Bone marrow (tissue), 2 donors: ENCODE data around the gene METTL5.
"Not testable (repeated sequence)": the region's sequence is repeated elsewhere in the genome, so short reads cannot be mapped to it uniquely, and the experiment has no call there.

Experiments used
- DNase-seq, 2 donors: peaks; one replicate each; lab custom pipeline; 2025; lab: John Stamatoyannopoulos, UW

Gene METTL5

DNA sequence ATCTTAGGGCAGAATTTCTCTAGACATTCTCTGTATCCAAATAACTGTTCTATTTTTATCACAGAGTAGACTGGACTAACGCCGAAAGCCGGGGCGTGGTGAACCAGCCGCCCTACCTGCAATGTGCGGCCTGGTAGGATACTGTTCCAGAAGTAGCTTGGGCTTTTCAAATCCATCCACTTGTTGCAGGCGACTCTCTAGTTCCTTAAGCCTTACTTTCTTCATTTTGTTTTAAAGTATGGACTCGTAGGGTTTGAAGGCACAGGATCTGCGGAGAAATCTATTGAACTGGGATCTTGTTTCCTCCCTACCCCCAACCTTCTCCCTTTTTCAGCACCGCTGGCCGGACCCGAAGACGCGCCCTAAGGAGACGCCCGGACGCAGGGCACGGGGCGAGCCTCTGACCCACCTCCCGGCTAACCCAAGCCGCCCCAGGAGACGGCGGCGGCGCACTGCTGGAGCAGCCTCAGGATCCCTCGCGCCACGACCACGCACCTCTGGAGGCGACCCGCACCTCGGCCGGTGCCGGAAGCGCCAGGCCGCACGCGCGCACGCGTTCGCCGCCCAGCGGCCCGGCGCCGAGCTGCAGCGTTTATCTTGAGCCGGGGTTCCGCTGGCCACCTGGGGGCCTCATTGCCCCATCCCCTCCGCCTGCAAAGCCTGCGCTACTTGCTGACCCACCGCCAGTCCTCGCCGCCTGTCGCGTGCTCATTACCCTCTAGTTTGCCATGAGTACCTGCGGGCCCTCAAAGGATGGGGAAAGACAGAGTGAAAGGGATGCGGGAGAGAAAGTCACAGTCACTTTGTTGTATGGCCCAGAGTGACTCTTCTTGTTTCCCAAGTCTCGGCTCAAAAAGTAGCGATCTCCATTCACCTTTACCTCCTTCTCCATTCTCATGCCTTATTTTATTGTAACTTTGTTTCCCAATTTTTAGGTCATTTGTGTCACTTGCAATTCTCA, at the start of gene METTL5:
Gene METTL5 (minus strand): TSS at position 533 of the 961 bp plus-strand sequence. CDS start 308 bp downstream, at position 225.
- DNase-seq, result peak in 1 of 2 donors; percentile 40

DNA sequence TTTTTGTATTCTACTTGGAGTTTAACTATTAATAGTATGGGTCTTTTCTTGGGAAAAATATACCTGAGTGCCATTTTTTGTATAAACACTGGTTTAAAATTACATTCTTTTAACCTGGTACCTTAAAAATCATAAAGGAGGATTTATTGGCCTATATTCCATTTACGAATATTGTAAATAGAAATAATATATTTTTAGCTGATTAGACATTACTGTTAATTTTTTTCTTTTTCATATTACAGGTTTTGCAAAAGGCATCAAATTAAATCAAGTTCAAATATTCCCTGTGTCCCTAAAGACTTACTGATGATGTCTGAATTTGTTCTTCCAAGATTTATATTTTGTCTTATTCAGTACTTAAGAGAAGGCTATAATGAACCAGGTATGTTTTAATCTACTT, 47.3 kb upstream of the METTL5 start:
- no peak for DNase-seq

DNA sequence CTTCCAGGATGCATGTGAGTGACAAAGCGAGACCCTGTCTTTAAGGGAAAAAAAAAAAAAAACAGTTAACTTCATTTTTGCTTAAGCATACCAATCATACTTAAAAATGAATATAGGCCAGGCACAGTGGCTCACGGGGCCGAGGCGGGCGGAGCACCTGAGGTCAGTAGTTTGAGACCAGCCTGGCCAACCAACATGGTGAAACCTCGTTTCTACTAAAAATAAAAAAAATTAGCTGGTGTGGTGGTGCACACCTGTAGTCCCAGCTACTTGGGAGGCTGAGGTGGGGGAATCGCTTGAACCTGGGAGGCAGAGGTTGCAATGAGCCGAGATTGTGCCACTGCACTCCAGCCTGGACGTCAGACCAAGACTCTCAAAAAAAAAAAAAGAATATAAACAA, 46.7 kb upstream of the METTL5 start:
- not testable (repeated sequence) for DNase-seq

DNA sequence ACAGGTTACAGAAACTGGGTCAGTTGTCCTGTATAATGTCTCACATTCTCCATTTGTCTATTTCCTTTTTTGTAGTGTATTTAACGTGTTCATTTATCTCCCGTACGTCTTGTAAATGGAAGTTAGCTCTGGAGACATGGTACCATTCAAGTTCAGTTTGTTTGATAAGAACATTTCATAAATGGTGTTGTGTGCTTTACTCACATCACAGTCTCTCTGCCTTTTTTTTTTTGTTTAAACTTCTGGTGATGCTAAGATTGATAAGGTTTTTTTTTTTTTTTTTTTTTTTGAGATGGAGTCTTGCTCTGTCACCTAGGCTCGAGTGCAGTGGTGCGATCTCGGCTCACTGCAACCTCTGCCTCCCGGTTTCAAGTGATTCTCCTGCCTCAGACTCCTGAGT, 44.2 kb upstream of the METTL5 start:
- DNase-seq, result no peak

DNA sequence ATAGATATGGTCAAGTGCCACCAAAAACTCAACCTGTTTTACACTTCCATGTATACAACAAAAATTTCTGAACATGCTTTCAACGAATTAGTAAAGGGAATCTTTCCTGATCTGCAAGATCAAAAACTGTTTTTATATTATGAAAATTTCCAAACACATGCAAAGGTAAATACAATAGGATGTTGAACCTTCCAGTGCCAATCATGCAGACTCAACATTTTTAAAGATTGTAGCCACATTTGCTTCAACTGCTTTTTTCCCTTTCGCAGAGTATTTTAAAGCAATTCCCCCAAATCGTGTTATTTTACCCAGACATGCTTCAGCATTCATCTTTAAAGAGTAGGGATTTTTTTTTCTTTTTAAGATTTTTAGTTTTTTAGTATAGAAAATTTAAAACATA, 42.9 kb upstream of the METTL5 start:
- no peak for DNase-seq

DNA sequence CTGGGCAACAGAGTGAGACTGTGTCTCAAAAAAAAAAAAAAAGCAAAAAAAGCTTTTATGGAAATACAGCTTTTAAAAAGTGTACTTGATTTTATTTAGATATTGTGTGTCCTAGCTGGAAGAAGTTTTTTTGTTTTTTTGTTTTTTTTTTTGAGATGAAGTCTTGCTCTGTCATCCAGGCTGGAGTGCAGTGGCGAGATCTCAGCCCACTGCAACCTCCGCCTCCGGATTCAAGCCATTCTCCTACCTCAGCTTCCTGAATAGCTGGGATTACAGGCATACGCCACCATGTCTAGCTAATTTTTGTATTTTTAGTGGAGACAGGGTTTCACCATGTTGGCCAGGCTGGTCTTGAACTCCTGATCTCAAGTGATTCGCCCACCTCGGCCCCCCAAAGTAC, 41.5 kb upstream of the METTL5 start:
- not testable (repeated sequence) for DNase-seq

DNA sequence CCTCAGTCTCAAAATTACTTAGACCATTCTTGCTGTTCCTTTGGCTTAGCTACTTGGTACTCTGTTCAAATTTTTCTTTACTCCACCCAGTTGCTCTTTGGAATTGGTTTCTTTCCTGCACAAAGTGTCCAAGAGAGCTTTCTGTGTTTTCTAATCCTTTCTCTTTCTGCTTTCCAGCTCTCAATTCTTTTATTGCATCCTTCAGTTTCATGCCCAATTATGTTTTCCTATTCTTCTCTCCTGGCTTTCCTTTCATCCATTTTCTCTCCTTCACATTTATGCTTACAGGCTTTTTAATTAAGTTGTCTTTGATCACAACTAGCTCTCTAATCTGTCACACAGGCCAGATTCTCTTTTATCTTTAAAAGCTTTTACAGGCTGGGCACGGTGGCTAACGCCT, 40.8 kb upstream of the METTL5 start:
- no peak for DNase-seq

DNA sequence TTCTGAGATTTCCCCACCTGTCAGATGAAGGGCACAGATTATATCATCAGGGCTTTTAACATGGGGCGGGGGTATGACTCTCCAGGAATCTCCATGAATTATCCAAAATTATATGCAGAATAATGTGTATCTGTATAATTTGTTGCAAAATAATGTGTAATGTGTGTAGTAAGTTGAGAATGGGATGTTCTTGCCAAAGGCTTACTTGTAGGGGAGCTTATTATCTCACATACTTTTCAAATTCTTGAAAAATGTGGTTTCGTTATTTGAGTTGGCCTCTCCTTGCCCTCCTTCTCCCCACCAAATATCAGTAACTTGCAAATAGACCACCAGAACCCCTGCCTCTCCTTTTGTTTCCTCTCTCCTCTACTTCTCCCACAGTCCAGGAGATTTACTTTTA, 38.1 kb upstream of the METTL5 start:
- DNase-seq, result no peak

DNA sequence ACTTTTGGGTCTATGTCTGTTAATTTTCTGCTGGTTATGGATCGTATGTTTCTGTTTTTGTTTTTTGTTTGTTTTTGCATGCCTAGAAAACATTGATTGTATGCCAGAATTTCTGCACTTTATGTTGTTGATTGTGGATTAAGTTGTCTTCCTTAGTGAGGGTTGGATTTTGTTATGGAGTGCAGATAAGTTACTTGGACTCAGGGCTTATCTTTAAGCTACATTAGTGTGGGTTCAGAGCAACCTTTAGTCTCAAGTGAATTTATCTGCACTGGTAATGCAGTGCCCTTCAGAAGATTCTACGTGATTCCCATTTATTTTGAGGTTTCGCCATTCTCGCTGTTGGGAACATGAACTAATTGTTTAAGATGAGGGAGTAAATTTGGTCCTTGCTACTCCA, 35.4 kb upstream of the METTL5 start:
- DNase-seq, result no peak

DNA sequence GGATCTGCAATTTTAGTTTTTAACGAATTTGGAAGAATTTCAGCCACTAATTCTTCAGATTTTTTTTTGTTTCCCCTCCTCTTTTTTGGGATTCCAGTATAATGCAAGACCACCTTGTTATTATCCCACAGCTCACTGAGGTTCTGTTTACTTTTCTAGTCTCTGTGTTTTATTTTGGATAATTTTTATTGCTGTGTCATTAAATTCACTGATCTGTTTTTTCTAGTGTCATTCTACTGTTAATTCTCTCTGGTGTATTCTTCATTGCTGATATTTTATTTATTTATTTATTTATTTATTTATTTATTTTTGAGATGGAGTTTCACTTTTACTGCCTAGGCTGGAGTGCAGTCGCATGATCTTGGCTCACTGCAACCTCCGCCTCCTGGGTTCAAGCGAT, 34.7 kb upstream of the METTL5 start:
- no peak for DNase-seq

DNA sequence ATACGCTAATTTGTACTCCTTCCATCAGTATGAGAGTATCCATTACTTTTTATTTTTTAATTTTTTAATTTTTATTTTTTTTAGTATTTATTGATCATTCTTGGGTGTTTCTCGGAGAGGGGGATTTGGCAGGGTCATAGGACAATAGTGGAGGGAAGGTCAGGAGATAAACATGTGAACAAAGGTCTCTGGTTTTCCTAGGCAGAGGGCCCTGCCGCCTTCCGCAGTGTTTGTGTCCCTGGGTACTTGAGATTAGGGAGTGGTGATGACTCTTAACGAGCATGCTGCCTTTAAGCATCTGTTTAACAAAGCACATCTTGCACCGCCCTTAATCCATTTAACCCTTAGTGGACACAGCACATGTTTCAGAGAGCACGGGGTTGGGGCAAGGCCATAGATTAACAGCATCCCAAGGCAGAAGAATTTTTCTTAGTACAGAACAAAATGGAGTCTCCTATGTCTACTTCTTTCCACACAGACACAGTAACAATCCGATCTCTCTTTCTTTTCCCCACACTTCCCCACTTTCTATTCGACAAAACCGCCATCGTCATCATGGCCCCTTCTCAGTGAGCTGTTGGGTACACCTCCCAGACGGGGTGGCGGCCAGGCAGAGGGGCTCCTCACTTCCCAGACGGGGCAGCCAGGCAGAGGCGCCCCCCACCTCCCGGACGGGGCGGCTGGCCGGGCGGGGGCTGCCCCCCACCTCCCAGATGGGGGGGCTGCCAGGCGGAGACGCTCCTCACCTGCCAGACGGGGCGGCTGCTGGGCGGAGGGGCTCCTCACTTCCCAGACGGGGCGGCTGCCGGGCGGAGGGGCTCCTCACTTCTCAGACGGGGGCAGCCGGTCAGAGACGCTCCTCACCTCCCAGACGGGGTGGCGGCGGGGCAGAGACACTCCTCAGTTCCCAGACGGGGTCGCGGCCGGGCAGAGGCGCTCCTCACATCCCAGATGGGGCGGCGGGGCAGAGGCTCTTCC, 30.9 kb upstream of the METTL5 start:
- not testable (repeated sequence) for DNase-seq

DNA sequence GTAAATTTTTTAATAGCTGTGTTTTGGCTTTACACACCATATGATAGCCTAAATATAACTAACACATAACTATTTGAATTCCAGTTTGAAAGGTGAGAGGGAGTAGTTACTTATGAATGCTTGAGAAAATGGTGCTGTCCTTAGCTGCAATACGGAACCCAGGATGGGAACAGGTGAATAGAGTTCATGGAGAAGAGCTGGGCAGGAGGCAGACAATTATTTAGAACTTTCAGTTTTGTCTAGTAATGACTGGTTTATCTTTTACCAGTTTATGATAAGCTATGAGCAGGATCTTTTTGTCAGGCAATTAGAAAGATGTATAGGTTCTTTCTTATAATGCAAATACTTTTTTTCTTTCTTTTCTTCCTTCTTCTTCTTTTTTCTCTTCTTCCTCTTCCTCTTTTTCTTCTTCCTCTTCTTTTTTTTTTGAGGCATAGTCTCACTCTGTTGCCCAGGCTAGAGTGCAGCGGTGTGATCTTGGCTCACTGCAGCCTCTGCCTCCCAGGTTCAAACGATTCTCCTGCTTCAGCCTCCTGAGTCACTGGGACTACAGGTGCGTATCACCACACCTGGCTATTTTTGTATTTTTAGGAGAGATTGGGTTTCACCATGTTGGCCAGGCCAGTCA, 28.4 kb upstream of the METTL5 start:
- no peak for DNase-seq

DNA sequence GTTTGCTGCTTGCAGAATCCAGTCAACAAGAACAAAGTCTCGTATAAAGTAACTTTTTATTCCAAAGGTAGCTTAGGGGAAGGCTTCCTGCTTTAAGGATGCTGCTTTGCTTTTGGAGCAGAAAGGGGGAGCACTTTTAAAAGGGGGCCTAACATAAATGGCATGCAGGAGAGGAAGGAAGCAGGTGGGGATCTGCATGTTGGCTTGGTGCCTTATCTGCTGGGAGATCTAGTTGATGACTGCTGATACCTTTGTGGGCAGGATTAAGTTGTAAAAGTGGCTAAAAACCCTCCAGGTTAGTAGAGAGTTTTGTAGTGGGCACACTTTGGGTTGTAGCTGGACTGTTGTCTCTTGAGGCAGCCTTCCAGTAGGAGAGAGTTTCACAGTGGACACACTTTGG, 25.0 kb upstream of the METTL5 start:
- no peak for DNase-seq

DNA sequence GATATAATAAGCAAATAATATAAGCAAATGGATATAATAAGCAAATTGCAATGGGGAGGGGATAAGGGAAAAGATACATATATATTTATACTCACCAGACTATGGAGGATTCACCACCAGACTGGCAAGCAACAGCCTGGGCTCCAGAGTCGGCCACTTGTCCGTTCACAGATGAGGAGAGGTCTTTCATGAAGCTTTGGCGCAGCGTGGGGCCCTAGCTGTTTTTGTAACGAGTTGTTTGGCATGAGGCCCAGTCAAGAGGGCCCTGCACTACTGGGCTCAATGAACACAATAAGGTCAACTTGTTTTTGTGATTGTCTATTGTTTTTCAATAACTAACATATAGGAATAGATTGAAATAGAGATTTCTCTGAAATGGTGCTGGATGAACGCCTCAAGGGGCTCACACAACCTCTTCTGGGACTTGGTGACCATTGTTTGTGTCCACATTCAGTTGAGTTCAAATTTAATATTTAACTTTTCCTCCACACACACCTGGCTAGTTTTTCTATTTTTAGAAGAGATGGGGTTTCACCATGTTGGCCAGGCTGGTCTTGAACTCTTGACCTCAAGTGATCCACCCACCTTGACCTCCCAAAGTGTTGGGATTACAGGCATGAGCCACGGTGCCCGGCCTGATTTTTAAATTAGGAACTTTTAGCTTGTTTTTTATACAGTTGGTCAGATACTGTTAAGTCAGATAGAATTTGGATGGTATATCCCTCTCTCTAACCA, 24.4 kb upstream of the METTL5 start:
- not testable (repeated sequence) for DNase-seq

DNA sequence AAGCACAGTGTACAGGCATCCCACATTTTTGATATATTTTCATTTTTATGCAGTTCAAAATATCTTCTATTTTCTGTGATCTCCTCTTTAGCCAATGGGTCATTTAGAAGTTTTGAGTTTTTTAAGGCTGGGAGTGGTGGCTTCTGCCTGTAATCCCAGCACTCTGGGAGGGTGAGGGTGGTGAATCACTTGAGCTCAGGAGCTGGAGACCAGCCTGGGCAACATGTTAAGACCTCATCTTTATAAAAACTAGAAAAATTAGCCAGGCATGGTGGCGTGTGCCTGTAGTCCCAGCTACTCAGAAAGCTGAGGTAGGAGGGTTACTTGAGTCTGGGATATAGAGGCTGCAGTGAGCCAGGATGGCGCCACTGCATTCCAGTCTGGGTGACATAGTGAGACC, 20.3 kb upstream of the METTL5 start:
- DNase-seq, result no peak

DNA sequence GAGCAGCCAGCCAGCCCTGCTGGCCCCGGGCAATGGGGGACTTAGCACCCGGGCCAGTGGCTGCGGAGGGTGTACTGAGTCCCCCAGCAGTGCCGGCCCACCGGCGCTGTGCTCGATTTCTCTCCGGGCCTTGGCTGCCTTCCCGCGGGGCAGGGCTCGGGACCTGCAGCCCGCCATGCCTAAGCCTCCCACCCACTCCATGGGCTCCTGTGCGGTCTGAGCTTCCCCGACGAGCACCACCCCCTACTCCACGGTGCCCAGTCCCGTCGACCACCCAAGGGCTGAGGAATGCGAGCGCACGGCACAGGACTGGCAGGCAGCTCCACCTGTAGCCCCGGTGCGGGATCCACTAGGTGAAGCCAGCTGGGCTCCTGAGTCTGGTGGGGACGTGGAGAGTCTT, 16.9 kb upstream of the METTL5 start:
- not testable (repeated sequence) for DNase-seq

DNA sequence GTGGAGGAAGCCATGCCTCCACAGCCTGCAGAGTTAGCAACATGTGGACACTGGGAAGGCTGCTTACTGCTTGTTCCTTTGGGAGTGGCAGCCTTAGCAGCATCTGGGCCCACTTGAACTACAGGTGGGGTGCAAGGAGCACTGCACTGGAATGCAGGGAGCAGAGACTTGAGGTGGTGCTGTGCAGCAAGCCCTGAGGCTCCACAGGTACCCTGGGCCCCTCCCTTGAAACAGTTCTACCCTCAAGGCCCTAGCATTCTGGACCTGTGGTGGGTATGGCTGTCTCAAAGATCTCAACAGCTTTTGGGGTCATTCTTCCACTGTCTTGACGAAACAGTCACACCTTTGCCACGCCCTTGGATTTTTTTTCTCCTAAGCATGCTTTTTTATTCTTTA, 16.0 kb upstream of the METTL5 start:
- DNase-seq, result no peak

DNA sequence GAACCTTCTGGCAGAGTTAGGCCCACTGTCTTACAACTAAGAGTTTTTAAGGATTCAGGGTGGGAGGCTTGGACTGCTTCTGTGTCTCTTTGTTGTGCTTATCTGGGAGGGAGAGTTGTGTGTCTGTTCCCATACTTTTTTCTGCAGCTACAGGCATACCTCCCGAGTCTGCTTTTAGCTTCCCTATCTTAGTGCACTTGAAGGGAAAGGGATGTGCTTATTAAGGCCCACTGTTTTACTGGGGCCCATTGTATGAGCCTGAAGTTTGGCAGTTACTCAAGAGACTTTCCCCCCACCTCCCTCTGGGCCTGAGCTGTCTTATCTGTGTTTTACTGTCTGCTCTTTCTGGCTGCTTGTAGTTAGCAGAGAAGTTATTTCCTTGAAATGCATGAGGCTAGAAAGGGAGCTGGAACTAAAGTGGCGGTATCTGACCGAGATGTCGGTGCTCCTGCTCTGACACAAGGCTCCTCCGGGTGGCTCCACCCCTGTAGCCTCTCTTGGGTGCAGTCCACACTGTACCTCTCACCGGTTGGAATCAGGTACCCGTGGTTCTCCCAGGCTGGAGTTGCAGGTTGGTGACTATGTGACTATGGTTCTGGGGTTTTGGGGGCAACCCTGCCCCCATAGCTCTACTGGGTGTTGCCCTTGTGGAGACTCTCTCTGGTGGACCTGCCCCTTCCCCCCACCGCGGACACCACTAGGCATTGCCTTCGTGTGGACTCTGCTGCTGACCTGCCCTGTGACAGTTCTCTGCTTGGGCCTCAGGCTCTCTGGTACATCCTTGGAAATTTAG, 15.4 kb upstream of the METTL5 start:
- no peak for DNase-seq

DNA sequence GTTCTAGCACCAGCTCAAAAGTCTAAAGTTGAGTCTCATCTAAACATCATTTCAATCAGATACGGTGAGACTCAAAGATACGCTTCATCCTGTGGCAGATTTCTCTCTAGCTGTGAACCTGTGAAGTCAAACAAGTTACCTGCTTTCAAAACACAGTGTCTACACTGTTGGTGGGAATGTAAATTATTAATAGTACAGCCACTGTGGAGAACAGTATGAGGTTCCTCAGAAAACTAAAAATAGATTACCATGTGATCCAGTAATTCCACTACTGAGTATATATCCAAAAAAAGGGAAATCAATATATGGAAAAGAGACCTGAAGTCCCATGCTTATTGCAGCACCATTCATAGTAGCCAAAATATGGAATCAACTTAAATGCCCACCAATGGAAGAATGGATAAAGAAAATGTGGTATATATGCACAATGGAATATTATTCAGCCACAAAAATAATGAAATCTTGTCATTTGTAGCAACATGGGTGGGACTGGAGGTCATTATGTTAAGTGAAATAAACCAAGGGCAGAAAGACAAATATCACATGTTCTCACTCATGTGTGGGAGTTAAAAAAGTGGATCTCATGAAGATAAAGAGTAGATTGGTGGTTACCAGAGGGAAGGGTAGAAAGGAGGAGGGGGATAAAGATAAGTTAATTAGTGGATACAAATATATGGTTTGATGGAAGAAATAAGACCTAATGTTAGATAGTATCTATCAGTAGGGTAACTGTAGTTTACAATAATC, 14.2 kb upstream of the METTL5 start:
- no peak for DNase-seq

DNA sequence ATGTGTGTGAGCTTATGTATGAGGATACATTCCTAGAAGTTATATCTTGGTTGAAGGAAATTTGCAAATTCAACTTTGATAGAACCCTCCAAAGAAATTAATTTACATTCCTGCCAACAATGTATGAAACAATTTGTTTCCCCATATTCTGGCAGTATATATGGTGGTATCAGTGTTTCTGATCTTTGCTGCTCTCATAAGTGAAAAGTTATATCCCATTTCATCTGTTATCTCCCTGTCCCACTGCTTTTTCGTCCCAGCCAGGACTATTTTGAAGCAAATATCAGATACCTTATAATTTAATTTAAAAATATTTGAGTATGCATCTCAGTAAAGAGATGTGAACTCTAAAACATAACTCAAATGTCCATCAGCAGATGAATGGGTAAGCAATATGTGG, 9.7 kb upstream of the METTL5 start:
- no peak for DNase-seq
